ENCODE data around the gene CRABP1.

DNA sequence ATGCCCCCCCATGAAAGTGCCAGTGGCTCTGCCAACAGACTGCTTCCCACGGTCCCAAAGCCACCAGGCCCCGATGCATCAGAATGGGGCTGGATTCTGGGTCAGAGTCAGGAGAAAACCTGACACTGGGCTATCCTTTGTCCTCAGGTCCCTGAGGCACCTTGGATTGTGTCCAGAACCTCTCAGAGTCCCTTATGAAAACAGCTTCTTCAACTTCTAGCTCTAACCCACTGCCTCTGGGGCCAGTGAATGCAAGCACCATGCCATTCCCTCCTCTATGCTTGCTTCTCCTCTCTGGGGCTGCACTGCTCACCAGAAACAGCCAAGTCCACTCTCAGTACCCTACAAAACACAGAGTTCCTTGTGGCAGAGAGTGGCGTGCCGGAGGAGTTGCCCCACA lies 9.9 kb downstream of the CRABP1 start:
- TF ChIP-seq CTCF (IDR thresholded peaks at IDR 0.05; ENCODE audit: insufficient read depth, low read length, poor library complexity, severe bottlenecking) (no peak), EZH2phosphoT487 (conservative IDR thresholded peaks at IDR 0.05; ENCODE audit: low read length) (no peak)
